Measurements from ENCODE around the gene LMOD2.

LMOD2 gene

DNA sequence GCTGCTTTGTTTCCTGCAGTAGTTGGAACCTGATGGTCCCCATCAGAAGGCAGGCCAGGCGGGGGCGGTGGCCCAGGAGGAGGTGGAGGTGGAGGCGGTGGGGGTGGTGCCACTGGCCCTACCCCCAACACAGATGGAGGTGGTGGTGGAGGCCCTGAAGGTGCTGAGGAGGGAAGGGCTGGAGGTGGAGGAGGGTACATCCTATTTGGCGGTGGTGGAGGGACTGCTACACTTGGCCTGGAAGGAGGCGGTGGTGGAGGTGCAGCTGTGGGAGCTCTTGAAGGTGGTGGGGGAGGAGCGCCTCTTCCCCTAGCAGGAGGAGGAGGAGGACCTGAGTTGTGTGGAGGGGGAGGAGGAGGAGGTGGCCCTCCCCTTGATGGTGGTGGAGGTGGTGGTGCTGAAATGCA is 36.8 kb downstream of the LMOD2 start:
- Histone ChIP-seq H3K27me3 (ENCODE audit: insufficient read depth, low read length) (no peaks in the 10 kb centered on the region), H3K4me3 (ENCODE audit: low read length) (no peak overlapping the region), H3K36me3 (ENCODE audit: insufficient read depth, low read length) (peaks cover 96% of the 10 kb centered on the region), H3K27ac (ENCODE audit: low read depth, low read length) (peak overlapping the region; percentile 11; the same call in 1 of the 2 replicates), H3K9me3 (ENCODE audit: insufficient read depth, low read depth, low read length) (no peaks in the 10 kb centered on the region), H3K4me1 (ENCODE audit: insufficient read depth, low read length) (peaks cover 5% of the 10 kb centered on the region; the same call in 1 of the 2 replicates), H3K9ac (ENCODE audit: low read depth, low read length) (no peak overlapping the region)
- WGBS: 69% methylated on average over 6 of the region's 6 CpGs

DNA sequence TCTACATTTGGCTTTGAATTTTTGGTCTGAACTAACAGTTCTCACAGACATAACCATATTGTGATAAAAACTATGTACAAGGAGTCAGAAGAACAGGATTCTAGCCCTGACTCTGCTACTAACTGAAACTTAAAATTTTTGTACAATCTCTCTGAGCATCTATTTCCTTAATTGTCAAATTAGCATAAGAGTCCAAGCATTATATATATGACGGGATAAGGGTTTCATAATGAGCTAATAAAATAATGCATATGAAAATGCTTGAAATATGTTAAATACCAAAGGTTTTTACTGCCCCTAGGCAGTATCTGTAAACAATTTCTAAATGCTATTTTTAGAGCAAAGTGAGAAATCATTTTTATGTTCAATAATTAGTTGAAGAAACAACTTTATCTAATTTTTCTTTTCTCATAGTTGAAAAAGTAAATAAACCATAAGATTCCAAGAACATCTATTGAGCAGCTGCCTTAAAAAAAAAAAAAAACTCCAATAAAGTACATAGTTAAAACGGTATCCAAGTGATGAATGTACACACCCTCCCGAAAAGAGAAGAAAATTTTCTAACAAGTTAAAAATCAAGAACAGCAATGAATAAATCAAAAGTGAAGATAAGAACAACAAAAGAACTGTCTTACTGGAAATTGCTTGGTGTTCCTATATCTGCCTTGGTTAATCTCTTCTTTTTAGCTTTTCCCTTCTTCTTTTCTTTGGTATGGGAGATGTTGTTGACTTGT is 40.4 kb downstream of the LMOD2 start:
- H3K9me3 ChIP-seq (ENCODE audit: insufficient read depth, low read depth, low read length): no peaks in the 10 kb centered on the region
- H3K27me3 ChIP-seq (ENCODE audit: insufficient read depth, low read length): no peaks in the 10 kb centered on the region
- H3K4me1 ChIP-seq (ENCODE audit: insufficient read depth, low read length): peaks cover 5% of the 10 kb centered on the region; the same call in 1 of the 2 replicates
- peaks cover 95% of the 10 kb centered on the region for H3K36me3 ChIP-seq (ENCODE audit: insufficient read depth, low read length)
- no peak overlapping the region for H3K4me3 ChIP-seq (ENCODE audit: low read length)
- 100% methylated on average over 2 of the region's 3 CpGs for WGBS
- H3K27ac ChIP-seq (ENCODE audit: low read depth, low read length): no peak overlapping the region
- no peak overlapping the region for H3K9ac ChIP-seq (ENCODE audit: low read depth, low read length)

DNA sequence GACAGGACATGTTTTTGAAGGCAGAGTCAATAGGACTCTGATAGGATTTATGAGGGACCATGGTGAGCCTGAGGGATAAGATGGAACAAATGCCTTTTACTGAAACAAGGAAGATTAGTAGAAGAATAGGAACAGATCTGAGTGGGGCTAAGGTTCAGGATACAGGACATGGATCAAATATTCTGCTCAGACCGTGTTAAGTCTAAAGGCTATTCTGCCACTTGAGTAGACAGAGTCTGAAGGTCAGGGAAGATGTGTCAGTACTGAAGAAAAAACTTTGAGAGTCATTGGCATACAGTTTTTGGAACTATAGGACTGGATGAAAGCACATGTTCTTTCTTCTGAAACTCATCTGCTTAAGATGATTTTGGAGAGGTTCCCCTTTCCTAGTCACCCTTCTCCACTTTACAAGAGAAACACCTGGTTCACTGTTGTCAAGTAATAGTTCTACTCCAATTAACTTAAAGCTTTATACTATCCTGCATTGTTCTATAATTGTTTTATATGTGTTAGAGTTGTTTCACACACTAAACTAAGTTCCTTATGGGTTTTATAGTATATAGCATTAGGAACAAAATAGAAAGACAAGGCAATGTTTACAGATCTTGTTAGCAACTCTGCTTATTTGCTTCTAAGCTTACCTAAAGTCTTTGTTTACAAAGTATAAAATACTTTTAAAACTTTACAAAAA is 49.7 kb downstream of the LMOD2 start:
- no peaks in the 10 kb centered on the region for H3K9me3 ChIP-seq (ENCODE audit: insufficient read depth, low read depth, low read length)
- no peak overlapping the region for H3K27ac ChIP-seq (ENCODE audit: low read depth, low read length)
- H3K36me3 ChIP-seq (ENCODE audit: insufficient read depth, low read length): peaks cover 80% of the 10 kb centered on the region
- H3K27me3 ChIP-seq (ENCODE audit: insufficient read depth, low read length): no peaks in the 10 kb centered on the region
- H3K4me3 ChIP-seq (ENCODE audit: low read length): no peak overlapping the region
- H3K4me1 ChIP-seq (ENCODE audit: insufficient read depth, low read length): peaks cover 1% of the 10 kb centered on the region; the same call in 1 of the 2 replicates
- no peak overlapping the region for H3K9ac ChIP-seq (ENCODE audit: low read depth, low read length)
- WGBS: 85% methylated on average over 1 of the region's 1 CpG

DNA sequence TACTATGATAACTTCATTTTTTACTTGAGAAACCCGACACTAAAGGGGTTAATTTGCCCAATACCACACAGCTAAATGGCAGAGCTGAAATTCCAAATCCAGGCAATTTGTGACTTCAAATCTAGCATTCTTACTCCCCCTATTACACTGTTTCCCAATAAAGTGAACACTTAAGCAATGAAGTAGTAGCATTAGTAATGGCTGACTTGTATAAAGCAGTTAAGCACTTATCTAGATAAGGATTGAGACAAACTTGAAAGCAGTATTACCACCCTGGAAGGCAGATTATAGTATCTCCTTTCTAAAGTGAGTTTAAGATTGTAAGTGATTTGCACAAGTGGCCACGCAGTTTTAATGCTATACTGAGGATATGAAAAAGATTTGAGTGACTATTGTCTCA is 53.9 kb downstream of the LMOD2 start:
- H3K27ac ChIP-seq (ENCODE audit: low read depth, low read length): no peak overlapping the region
- peaks cover 50% of the 10 kb centered on the region for H3K36me3 ChIP-seq (ENCODE audit: insufficient read depth, low read length)
- 54% methylated on average over 2 of the region's 2 CpGs for WGBS

DNA sequence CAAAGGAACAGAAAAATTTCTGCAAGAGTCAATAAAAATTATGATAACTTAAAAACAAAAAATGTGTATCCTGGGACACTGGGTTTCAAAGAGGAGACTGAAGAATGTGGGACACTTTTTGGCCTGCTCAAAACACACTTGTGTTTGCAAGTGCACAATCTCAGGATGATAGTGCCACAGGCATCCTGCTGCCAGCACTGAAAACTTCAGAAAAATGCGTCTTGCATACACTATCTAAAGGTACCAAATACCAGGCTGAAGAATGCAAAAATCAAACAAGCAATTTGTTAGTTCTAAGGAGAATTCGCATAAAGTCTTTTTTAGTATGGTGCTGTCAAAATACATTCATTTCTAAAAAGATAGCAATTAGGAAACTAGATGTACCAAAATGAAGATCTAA is 55.0 kb downstream of the LMOD2 start:
- Histone ChIP-seq H3K36me3 (ENCODE audit: insufficient read depth, low read length) (peaks cover 39% of the 10 kb centered on the region), H3K9ac (ENCODE audit: low read depth, low read length) (no peak overlapping the region), H3K27me3 (ENCODE audit: insufficient read depth, low read length) (no peaks in the 10 kb centered on the region), H3K9me3 (ENCODE audit: insufficient read depth, low read depth, low read length) (no peaks in the 10 kb centered on the region), H3K4me3 (ENCODE audit: low read length) (no peak overlapping the region), H3K4me1 (ENCODE audit: insufficient read depth, low read length) (peaks cover 21% of the 10 kb centered on the region; the same call in 1 of the 2 replicates), H3K27ac (ENCODE audit: low read depth, low read length) (no peak overlapping the region)
- 92% methylated on average over 1 of the region's 2 CpGs for WGBS

More for the DNA sequence above, 53.9 kb downstream of the LMOD2 start:
- H3K27me3 ChIP-seq (ENCODE audit: insufficient read depth, low read length): no peaks in the 10 kb centered on the region
- H3K4me3 ChIP-seq (ENCODE audit: low read length): no peak overlapping the region
- no peak overlapping the region for H3K9ac ChIP-seq (ENCODE audit: low read depth, low read length)
- no peaks in the 10 kb centered on the region for H3K9me3 ChIP-seq (ENCODE audit: insufficient read depth, low read depth, low read length)
- H3K4me1 ChIP-seq (ENCODE audit: insufficient read depth, low read length): peaks cover 11% of the 10 kb centered on the region; the same call in 1 of the 2 replicates

DNA sequence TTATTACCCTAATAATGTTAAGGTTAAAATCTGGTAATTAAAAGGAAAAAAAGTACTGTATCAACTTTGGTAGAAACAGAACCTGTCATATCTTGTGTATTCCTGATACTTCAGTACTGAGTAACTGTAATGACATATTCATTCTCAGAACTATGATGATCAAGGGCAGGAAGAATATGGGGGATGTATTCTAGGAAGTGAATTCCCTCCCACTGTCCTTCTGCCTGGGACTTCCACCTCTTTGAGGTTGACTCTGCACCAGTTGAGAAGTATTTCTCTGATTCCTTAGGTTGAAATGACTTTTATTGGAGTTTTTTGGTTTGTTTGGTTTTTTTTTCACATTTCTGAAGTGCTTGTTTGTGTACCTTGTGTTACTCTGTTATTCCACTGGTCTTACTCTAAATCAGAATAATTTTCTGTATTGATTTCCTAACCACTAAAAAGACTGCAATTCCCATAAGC is 56.2 kb downstream of the LMOD2 start:
- peaks cover 27% of the 10 kb centered on the region for H3K36me3 ChIP-seq (ENCODE audit: insufficient read depth, low read length)
- H3K9ac ChIP-seq (ENCODE audit: low read depth, low read length): no peak overlapping the region
- H3K27ac ChIP-seq (ENCODE audit: low read depth, low read length): no peak overlapping the region
- H3K4me1 ChIP-seq (ENCODE audit: insufficient read depth, low read length): peaks cover 24% of the 10 kb centered on the region; the same call in 1 of the 2 replicates
- H3K4me3 ChIP-seq (ENCODE audit: low read length): no peak overlapping the region
- H3K9me3 ChIP-seq (ENCODE audit: insufficient read depth, low read depth, low read length): no peaks in the 10 kb centered on the region
- H3K27me3 ChIP-seq (ENCODE audit: insufficient read depth, low read length): no peaks in the 10 kb centered on the region

DNA sequence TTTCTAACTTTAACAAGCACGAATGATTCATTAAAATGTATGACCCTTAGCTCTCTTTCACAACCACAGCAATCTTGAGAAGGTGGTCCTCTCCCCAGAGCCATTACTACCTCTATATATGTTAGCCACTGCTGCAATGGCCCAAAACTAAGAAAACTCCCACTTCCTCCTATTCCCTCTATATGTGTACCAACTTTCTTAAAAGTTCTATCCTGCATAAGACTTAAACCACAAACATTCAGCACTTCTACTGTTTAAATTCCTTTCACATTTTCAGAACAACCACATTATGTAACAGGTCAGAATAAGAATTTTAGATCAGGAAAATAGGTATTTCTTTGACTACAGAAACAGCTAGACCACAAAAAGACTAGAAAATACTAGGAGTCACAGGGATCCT is 57.0 kb downstream of the LMOD2 start:
- no peak overlapping the region for H3K4me3 ChIP-seq (ENCODE audit: low read length)
- no peaks in the 10 kb centered on the region for H3K27me3 ChIP-seq (ENCODE audit: insufficient read depth, low read length)
- H3K36me3 ChIP-seq (ENCODE audit: insufficient read depth, low read length): peaks cover 19% of the 10 kb centered on the region
- peaks cover 28% of the 10 kb centered on the region for H3K4me1 ChIP-seq (ENCODE audit: insufficient read depth, low read length)
- H3K27ac ChIP-seq (ENCODE audit: low read depth, low read length): no peak overlapping the region
- H3K9ac ChIP-seq (ENCODE audit: low read depth, low read length): no peak overlapping the region
- H3K9me3 ChIP-seq (ENCODE audit: insufficient read depth, low read depth, low read length): no peaks in the 10 kb centered on the region
- 76% methylated on average over 1 of the region's 1 CpG for WGBS
